Measurements from ENCODE around the gene ACOXL.

DNA sequence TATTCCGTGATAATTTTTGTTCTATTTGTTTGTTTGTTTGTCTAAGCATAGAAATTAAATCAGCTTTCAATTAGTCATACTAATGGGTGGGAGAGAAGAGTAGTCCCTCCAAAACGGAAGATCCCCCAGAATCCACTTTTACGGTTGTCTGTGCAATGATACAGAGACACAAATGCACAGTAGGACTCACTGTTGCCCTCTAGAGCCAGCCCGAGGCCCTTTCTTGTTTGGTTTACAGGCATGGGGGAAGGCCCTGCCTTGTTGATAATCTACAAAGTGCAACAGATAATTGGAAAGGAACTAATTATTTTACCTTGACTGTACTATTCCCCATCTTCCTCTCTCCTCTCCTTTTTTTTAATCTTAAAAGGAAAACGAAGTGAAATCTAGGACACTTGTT lies 121.1 kb downstream of the ACOXL start:
- TF ChIP-seq EZH2 (IDR thresholded peaks at IDR 0.05; ENCODE audit: insufficient read depth, poor library complexity, severe bottlenecking) (no peak), EZH2phosphoT487 (IDR thresholded peaks at IDR 0.05; ENCODE audit: insufficient read depth, low read depth) (no peak)
